ENCODE measurements around the gene TASOR2. TPM values are rescaled to one million over a fixed set of nuclear protein-coding genes. Genes with fewer than 3 reads are reported as not detected.

Gene TASOR2
- total and polyA plus RNA-seq, 9 of the 15 experiments (the other 6 are each of a cell fraction or from before 2014, with no cell fraction given): 12.7 to 75.3 (median 52.3) TPM

DNA sequence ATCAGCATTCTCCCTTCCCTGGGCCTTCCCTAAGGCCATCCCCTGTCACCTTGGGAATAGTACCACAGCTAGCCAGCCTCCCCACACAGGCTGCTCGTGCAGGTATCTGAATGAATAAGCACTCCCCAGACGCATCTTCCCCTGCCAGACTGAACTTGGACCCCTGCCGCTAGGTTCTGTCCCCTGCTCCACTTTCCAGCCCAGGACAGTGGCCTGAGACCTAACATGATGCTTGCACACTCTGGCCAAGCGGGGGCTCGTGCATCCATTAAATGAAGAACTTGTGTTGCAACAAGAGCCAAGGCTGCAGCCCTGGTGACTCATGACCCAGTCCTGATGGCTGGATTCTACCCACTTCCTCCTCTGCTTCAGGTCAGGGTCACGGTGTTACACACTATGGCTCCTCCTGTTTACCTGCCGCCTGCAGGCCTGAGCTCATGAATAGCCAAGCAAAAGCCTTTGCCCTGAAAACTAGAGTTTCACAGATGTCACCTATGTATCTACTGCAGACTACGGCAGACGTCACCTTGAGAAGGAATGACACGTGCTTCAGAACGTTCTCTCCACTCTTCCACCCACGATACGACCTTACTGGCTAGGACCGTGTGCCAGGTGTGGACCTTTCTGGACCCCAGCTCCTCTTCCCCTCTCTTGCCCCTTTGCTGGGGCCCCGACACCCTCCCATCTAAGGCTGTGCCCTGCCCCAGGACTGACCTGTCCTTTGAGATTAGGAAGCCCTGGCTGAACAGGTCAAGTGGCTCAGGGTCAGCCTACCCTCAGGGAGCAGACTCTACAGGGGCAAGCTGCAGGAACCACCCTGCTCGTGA lies 24.7 kb upstream of the TASOR2 start (continued):
- no peak for TF ChIP-seq KLF13 (tag; IDR thresholded peaks at IDR 0.05; ENCODE audit: borderline replicate concordance, low read depth)
- TF ChIP-seq, protein P1, sequence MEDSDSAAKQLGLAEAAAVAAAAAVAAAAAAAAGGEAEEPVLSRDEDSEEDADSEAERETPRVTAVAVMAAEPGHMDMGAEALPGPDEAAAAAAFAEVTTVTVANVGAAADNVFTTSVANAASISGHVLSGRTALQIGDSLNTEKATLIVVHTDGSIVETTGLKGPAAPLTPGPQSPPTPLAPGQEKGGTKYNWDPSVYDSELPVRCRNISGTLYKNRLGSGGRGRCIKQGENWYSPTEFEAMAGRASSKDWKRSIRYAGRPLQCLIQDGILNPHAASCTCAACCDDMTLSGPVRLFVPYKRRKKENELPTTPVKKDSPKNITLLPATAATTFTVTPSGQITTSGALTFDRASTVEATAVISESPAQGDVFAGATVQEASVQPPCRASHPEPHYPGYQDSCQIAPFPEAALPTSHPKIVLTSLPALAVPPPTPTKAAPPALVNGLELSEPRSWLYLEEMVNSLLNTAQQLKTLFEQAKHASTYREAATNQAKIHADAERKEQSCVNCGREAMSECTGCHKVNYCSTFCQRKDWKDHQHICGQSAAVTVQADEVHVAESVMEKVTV (CRISPR knock-in tag; IDR thresholded peaks at IDR 0.05): no peak
- TF ChIP-seq, protein P2, sequence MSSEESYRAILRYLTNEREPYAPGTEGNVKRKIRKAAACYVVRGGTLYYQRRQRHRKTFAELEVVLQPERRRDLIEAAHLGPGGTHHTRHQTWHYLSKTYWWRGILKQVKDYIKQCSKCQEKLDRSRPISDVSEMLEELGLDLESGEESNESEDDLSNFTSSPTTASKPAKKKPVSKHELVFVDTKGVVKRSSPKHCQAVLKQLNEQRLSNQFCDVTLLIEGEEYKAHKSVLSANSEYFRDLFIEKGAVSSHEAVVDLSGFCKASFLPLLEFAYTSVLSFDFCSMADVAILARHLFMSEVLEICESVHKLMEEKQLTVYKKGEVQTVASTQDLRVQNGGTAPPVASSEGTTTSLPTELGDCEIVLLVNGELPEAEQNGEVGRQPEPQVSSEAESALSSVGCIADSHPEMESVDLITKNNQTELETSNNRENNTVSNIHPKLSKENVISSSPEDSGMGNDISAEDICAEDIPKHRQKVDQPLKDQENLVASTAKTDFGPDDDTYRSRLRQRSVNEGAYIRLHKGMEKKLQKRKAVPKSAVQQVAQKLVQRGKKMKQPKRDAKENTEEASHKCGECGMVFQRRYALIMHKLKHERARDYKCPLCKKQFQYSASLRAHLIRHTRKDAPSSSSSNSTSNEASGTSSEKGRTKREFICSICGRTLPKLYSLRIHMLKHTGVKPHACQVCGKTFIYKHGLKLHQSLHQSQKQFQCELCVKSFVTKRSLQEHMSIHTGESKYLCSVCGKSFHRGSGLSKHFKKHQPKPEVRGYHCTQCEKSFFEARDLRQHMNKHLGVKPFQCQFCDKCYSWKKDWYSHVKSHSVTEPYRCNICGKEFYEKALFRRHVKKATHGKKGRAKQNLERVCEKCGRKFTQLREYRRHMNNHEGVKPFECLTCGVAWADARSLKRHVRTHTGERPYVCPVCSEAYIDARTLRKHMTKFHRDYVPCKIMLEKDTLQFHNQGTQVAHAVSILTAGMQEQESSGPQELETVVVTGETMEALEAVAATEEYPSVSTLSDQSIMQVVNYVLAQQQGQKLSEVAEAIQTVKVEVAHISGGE (CRISPR knock-in tag; IDR thresholded peaks at IDR 0.05): peak in 1 of 3 experiments; percentile 54; a peak in 1 of 6 replicates
- no peak for TF ChIP-seq CBX3 (IDR thresholded peaks at IDR 0.05; ENCODE audit: borderline replicate concordance in 1 of 2, low read length in 2 of 2)
- no peak for TF ChIP-seq JUNB (CRISPR knock-in tag; conservative IDR thresholded peaks at IDR 0.05)
- TF ChIP-seq, protein P3, sequence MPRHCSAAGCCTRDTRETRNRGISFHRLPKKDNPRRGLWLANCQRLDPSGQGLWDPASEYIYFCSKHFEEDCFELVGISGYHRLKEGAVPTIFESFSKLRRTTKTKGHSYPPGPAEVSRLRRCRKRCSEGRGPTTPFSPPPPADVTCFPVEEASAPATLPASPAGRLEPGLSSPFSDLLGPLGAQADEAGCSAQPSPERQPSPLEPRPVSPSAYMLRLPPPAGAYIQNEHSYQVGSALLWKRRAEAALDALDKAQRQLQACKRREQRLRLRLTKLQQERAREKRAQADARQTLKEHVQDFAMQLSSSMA (CRISPR knock-in tag; IDR thresholded peaks at IDR 0.05): no peak
- no peak for TF ChIP-seq RFX1 (IDR thresholded peaks at IDR 0.05)
- no peak for TF ChIP-seq C11orf30 (IDR thresholded peaks at IDR 0.05; ENCODE audit: low read depth)
- no peak for TF ChIP-seq BCL6 (CRISPR knock-in tag; IDR thresholded peaks at IDR 0.05)
- TF ChIP-seq, protein P4, sequence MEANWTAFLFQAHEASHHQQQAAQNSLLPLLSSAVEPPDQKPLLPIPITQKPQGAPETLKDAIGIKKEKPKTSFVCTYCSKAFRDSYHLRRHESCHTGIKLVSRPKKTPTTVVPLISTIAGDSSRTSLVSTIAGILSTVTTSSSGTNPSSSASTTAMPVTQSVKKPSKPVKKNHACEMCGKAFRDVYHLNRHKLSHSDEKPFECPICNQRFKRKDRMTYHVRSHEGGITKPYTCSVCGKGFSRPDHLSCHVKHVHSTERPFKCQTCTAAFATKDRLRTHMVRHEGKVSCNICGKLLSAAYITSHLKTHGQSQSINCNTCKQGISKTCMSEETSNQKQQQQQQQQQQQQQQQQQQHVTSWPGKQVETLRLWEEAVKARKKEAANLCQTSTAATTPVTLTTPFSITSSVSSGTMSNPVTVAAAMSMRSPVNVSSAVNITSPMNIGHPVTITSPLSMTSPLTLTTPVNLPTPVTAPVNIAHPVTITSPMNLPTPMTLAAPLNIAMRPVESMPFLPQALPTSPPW (CRISPR knock-in tag; IDR thresholded peaks at IDR 0.05): no peak
- no peak for TF ChIP-seq ZNF282 (CRISPR knock-in tag; IDR thresholded peaks at IDR 0.05)
- TF ChIP-seq NFE2 (IDR thresholded peaks at IDR 0.05; ENCODE audit: low read depth): no peak
- peak; percentile 80; the same call in 1 of the 2 replicates for TF ChIP-seq NR2C2 (CRISPR knock-in tag; IDR thresholded peaks at IDR 0.05)
- peak; percentile 80 for TF ChIP-seq NR2C2 (tag; IDR thresholded peaks at IDR 0.05)
- TF ChIP-seq, protein P5, sequence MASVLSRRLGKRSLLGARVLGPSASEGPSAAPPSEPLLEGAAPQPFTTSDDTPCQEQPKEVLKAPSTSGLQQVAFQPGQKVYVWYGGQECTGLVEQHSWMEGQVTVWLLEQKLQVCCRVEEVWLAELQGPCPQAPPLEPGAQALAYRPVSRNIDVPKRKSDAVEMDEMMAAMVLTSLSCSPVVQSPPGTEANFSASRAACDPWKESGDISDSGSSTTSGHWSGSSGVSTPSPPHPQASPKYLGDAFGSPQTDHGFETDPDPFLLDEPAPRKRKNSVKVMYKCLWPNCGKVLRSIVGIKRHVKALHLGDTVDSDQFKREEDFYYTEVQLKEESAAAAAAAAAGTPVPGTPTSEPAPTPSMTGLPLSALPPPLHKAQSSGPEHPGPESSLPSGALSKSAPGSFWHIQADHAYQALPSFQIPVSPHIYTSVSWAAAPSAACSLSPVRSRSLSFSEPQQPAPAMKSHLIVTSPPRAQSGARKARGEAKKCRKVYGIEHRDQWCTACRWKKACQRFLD (CRISPR knock-in tag; IDR thresholded peaks at IDR 0.05): no peak
- TF ChIP-seq, protein P6, sequence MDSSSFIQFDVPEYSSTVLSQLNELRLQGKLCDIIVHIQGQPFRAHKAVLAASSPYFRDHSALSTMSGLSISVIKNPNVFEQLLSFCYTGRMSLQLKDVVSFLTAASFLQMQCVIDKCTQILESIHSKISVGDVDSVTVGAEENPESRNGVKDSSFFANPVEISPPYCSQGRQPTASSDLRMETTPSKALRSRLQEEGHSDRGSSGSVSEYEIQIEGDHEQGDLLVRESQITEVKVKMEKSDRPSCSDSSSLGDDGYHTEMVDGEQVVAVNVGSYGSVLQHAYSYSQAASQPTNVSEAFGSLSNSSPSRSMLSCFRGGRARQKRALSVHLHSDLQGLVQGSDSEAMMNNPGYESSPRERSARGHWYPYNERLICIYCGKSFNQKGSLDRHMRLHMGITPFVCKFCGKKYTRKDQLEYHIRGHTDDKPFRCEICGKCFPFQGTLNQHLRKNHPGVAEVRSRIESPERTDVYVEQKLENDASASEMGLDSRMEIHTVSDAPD (CRISPR knock-in tag; IDR thresholded peaks at IDR 0.05): no peak

All from K562 (cell line).